Left ventricle myocardium superior (tissue), 1 donor: ENCODE data around the gene SDK2. TPM values are rescaled to one million over a fixed set of nuclear protein-coding genes. Genes with fewer than 3 reads are reported as not detected.

Source experiments
- ATAC-seq: fragments of 200-7000 bp; cut with Tn5 transposase; one replicate; pipeline ENCODE4 v1.9.1; 2020; ENCODE audit warnings: mild to moderate bottlenecking, moderate library complexity
- DNase-seq: peaks from one replicate; pipeline ENCODE4 v3.0.0-alpha.2; 2020
- intact Hi-C: fragments of 100-400 bp; cut with micrococcal nuclease; formaldehyde crosslinking; loops from one replicate; pipeline ENCODE4 v1.11.0; 2022
- total RNA-seq: library from RNA; stranded (reverse); fragmentation: NEBNext Ultra II Directional; extraction: Animal tissue kit (Norgen Biotek cat#: 25700); gene quantifications from one replicate; pipeline ENCODE4 v1.2.1, GENCODE V29; 2021
- donor health status: DM: no; HTN: yes; CAD: no; lungs with severe emphysema.

Gene SDK2
- total RNA-seq, 1 donor from 2014 or later = 1.5 TPM

DNA sequence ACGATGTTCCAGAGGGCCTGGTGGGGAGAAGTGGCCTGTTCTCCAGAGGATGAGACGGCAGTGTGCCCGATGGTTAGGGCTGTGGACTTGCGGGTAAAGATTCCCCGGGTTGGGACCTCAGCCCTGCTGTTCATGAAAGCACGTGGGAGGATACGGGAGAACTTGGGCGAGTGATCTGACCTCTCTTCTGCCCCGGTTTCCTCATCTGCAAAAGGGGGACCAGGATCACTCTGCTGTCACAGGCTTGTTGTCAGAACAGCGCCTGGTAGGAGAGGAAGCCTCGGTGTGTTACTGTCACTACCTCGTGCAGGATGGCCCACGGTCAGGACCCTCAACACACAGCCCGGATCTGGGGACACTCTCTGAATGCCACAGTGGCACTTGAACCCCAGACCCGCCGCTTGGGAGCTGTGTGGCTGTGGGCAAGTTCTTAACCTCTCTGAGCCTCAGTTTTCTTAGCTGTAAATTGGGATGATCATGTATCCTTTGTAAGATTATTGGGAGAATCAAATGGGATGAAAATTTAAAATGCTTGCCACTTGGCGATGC lies 246.9 kb downstream of the SDK2 start:
- DNase-seq = no peak
- intact Hi-C loops = no loop called here
- peak; percentile 8 for ATAC-seq

DNA sequence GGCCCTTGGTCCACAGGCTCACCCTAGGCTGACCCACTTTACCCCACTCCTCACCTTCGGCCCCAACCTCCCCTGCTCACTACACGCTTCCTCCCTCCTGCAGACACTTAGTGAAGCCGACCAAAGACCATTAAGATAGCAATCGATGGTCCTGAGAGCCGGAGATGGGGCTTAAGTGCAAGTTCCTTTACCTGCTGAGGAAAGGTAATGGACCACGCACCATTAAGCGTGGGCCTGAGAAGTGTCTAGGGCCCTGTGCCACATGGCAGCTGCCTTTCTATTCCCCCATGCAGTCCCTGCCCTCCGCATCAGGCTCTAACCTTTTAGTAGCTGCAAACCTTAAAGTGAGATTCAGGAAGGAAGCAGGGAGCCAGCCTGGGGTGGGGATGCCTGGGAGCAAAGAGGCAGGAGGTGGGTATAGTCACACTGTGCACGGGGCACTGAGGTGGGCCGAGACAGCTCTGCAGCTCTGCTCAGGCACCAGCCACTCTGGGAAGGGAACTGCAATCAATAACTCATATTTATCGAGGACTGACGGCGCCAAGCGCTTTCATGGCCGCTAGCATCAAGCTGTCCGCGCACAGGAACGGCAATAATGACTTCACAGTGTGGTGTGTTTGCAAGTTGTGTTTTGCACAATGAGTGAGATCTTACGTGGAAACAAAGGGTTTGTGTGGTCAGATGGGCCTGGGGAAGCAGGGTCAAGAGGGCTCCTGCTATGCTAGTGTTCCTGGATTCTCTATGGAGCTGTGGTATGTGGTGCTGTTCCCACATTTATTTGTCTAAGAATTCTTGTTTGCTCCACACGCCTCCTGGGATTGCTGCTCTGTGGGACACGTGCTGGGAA lies 247.6 kb downstream of the SDK2 start:
- DNase-seq = no peak
- intact Hi-C loops = no loop called here
- ATAC-seq = no peak

DNA sequence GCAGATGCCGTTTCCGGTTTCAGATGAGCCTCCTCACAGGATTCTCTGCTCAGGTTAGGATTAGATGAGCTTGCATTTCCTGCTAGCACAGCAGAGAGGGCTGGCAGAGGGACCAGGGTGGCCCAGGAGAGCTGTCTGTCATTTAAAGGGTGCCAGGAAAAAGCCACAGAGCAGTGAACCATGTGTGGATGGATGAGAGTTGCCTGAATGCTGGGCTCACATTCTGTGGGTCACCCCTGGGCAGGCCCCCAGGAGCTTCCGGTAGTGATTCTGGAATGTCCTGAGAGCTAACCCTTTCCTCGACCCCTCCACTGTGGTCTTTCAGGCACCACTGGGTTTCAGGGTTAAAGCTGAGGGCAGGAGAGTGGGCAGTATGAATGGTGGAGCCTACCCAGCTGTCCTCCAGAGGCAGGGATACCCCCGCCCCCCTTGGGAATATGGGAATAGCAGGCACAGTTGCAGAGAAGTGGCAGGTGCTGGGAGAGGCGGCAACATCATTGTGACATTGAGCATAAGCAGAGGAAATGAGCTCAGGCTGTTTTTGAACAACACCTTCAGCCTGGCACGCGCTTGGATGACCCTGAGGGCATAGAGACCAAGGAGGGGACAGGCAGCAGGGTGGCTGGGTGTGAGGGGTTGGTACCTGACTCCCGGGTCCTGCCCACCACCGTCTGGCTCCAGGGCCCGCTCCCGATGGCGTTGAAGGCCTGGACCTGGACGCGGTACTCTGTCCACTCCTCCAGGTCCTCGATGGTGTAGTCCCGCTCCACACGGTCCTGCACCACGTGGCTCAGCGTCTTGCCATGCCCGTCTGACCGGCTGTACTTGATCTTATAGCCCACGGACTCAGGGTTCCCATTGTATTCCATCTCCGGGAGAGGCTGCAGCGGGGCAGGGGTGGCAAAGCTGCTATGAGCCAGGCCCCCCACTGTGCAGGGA lies 249.5 kb downstream of the SDK2 start:
- ATAC-seq (no peak), DNase-seq (no peak)
- intact Hi-C loops = no loop called here

DNA sequence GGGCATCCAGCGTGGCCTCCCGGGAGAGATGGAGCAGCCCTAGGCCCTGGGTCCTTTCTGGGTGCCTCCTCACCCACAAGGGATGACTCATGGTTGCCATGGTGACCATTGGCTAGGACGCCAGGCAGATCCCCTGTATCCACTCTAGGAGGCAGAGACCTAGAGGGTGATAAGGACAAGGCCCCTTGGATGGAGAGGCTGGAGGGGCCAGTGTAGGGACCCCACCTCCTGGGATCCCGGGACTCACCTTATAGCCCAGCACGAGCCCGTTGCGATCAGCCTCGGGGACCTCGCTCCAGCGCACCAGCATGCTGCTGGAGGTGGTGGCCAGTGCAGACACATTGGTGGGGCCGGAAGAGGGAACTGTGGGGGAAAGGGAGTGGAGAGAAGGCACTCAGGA lies 250.3 kb downstream of the SDK2 start:
- ATAC-seq (no peak), DNase-seq (no peak)

DNA sequence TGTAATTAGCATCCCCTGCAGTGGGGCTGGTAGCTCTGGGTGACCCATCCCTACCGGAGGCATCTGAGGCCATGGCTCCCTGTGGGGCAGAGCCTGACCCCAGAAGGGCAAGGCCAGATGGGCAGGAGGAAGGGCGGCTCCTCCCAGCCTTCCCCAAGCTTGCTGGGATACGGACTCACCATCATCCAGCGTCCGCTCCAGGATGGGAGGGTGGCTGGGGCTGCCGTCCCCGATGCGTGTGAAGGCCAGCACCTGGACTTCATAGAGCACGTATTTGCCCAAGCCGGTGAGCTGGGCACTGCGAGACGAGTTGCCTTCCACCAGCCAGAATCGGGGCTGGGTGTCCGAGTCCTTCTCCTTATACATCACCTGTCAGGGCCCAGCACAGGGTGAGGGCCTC lies 250.9 kb downstream of the SDK2 start:
- DNase-seq = no peak
- ATAC-seq = no peak
- intact Hi-C loops = no loop called here

More for the DNA sequence above, 250.3 kb downstream of the SDK2 start:
- intact Hi-C loops = no loop called here

DNA sequence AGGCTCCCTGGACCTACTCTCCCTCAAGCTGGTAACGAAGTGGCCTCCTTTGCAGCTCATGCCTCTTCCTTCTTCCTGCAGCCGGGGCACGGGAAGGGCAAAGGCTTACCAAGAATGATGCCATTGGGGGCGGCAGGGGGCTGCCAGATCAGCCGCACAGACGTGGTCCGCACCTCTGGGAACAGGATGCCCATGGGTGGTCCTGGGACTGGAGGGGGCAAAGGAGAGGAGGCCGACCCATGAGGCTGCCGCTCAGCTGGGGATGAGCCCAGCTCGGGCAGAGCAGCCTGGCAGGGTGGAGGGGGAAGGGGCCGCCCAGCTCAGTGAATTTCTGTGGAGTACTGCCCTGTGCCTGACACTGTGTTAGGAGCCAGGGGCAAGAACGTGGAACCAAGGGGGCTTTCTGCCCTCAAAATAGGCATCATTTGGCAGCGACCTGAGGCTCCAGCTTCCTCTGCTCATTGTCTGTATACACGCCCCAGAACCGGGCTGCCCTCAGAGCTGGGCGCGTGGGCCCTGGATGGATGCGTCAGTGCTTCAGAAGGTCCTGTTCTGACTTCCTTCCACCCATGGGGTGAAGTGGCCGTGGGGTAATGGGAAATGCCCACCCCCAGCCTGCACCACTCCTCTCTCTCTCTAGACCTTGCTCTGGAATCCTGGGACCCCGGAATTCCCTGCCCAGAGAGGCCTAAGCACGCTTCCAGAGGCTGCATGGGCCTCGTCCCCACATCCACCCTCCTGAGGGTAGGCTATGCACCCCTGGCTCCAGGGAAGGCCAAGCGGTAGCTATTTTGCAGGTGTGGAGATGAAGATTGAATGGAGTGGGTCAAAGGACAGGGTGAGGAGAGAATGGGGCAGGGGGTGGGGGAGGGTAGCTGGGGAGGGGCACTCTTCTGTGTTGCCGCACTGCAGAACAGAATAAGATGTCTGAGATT lies 252.6 kb downstream of the SDK2 start:
- no peak for ATAC-seq
- intact Hi-C loops = no loop called here
- no peak for DNase-seq

DNA sequence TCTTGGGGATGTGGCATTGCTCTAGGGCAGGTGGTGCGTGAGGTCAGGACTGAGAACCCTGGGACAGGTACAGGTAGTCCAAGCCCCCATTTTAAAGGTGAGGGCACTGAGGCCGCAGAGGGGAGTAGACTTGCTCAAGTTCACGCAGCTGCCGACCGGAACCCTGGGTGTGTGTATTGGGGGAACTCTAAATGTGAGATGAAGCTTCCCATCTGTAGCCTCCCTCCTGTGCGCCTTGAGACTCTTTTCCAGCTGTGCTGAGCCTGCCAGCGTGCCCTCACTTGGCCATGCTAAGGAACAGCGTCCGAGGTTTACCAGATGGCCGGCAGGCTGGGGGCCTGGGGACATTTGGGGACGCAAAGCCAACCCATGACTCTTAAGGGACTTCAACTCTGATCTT lies 253.4 kb downstream of the SDK2 start:
- ATAC-seq = no peak
- intact Hi-C loops = no loop called here
- DNase-seq = no peak

DNA sequence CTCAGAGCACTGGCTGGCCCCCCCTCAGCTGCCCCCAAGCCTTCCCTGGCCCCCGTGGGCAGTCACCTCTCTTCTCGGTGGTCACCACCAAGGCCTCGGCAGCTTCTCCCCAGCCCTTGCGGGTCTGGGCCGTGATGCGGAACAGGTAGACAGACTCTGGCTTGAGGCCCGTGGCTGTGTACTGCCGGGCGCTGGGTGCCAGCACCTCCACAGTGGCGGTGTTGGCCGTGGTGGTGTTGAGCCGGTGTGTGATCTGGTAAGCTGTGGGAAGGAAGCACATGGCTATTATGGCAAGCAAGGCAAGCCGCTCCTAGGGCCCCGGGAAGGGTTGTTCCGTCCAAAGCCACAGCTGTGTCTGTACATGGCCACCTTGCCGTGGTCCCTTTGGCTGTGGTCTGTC lies 254.0 kb downstream of the SDK2 start:
- DNase-seq = no peak
- no peak for ATAC-seq
- intact Hi-C loops = no loop called here

DNA sequence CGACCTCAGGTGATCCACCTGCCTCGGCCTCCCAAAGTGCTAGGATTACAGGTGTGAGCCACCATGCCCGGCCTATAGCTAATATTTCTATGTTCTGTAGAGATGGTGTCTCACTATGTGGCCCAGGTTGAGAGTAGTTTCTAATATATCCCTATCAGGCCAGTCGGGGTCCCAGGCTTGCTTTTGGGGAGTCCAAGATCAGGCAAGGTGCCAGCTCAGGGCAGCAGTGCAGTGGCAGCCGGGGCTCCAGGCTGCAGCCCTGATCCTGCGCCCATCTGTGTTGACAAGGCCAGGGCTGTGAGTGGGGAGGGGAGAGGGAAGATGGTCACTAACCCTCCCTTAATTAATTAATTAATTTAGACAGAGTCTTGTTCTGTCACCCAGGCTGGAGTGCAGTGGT lies 254.8 kb downstream of the SDK2 start:
- no peak for DNase-seq
- no peak for ATAC-seq
- intact Hi-C loops = no loop called here

DNA sequence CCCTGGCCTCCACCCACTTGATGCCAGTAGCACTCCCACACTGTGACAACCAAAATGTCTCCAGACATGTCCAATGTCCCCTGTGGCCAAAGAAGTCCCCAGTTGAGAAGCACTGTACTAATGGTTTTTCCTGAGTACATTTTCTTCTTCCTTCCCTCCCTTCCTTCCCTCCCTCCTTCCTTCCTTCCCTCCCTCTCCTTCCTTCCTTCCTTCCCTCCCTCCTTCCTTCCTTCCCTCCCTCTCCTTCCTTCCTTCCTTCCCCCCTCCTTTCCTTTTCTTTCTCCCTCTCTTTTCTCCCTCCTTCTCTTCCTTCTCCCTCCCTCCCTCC lies 255.7 kb downstream of the SDK2 start:
- intact Hi-C loops = no loop called here
- no peak for DNase-seq
- ATAC-seq = no peak

DNA sequence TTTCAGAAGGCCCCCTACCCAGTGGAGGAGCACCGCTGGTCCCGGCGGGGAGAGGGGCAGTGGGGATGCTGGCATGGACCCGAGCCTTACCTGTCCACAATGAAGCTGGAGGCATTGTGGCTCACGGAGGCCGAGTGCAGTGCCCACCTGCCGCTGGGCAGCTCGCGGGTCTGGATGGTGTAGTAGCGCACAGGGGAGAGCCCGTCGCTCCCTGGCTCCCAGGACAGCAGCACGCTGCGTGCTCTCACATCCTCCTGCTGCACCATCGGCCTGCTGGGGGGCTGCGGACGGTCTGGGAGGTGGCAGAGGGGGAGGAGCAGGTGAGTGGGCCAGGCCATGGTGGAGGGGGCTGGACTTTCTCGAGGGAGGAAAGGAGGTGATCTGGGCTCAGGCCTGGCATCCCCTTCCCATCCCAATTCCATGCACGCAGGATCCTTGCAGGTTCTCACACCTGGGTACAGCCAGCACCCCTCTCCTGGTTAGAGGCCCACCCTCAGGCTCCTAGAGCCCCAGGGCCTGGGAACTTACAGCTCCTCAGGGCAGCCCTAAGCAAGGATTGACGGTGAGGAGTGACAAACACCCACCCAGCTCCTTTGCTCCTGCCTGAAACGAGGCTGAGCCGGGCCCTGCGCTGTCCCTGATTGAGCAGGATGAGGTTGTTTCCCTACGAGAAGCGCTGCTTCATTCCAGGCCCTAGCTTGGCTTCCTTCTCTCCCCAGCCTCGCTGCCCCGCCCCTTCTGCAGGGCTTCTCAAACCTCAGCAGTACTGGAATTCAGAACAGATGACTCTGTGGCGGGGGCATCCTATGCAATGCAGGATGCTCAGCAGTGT lies 256.3 kb downstream of the SDK2 start:
- DNase-seq (peak; percentile 16), ATAC-seq (no peak)
- intact Hi-C loops = no loop called here

DNA sequence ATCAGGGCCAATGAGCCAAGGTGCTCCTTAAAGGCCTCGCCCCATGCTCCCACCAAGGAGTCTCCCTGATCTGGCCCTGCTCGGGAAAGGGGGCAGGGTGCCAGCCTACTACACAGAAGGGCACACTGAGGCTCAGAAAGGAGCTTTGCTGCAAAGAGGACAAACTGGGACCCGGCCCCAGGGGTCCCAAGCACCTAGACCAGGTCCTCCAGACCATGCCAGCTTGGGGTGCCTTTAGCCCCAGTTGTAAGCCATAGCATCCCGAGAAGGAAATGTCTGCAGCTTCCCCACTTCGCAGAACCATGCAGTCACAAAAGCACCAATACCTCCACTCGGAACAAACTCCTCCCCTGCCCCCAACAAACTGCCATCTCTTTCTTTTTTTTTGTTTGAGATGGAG lies 257.7 kb downstream of the SDK2 start:
- intact Hi-C loops = no loop called here
- DNase-seq (no peak), ATAC-seq (no peak)

DNA sequence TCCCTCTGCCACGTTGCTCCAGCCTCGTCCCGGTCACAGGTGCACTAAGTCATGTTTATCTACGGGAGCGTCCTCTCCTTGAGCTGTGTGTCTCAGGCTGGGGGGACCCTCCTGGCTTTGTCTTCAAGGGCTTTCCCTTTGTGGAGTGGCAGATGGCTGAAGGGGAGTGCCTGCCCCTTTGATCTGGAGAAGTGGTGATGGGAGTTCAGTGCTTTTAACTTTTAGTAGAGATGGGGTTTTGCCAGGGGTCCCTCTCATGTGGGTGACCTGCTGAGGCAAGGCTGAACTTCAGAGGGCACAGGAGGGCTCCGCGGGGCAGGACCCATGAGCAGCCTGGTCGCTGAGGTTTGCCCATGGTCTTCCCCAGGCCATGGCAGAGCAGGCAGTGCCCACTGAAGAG lies 259.3 kb downstream of the SDK2 start:
- intact Hi-C loops = no loop called here
- ATAC-seq = no peak
- peak; percentile 11 for DNase-seq

DNA sequence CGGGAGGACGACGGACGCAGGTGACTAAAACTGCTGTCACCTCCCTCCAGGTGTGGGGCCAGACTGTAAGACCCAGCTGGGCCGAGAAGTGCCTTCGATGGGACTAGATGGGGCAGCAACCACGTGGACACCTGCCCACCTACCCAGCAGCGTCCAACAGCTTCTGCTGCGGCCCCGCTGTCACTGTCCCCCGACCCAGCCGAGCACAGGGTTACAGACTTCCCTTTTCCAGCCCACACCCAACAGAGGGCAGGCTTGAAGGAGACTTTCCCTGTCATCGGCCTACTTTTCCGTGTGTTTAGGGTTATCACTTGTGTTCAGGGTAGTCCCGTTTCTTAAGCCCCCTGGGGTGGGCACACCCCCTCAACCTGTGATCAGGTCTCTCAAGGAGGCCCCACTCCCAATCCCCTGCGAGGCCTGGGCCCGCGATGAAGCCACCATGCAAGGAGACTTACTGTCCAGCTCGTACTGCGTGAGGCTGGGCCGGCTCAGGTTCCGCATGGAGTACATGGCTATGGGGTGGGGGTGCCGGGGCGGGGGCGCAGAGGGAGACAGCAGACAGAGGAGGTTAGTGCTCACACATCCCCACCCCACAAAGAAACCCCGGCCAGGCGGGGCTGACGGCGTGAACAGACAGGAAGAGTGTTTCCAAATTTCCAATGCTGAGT lies 263.7 kb downstream of the SDK2 start:
- intact Hi-C loops = no loop called here
- ATAC-seq (no peak), DNase-seq (no peak)

DNA sequence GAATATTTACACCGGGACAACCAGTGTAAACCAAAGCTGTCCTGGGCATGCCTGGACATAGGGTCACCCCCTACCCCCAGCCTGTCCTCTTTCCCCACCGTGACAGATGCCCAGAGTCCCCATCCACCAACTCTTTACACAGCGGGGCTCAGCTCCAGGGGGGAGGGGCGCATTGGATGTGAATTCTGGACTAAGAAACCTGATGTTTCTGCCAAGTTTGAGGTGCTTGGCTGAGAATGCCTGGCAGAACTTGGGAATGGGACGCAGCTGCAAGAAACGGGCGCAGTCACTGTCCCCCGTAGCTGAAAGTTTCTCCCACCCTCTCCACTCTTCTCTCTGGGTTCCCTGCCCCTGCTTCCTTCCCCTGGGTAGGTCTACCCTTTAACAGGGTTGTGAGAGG lies 264.4 kb downstream of the SDK2 start:
- DNase-seq (no peak), ATAC-seq (no peak)
- intact Hi-C loops = no loop called here

DNA sequence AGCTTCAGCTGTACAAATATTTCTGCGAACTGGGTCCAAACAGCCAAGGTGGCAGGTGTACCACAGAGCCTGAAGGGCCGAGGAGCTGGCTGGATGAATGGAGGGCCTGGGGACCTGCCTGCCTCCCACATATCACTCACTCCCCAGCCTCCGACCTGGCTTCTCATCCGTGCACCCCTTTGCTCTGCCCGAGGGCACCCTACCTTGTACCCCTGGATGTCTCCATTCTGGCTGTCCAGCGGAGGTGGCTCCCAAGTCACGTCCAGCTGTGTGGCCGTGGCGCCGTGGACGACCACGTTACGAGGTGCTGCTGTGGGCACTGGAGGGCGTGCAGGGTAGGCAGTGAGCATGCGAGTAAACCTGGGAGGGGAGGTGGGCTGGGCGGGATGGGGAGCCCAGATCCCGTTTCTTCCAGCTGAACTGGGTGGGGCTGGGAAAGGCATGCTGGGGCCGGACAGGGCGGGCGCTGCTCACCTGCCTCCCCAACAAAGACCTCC lies 265.2 kb downstream of the SDK2 start:
- DNase-seq (no peak), ATAC-seq (no peak)
- intact Hi-C loops = no loop called here

DNA sequence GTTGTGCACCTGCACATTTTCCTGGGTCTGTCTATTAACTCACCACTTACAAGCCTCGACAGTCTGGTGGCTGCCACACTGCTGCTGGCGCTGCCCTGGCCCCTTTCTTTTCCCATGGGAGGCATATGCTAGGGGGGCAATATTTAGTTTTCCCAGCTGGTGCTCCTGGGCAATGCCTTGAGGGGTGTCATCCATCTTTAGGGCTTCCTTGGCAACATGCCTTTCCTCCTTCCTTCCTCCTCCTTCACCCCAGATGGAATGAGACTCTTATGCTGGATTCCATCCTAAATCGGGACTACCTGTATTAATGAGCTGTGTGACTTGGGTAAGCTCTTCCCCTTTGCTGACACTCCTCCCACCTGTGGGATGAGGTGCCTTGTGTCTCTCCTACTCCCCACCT lies 267.6 kb downstream of the SDK2 start:
- no peak for ATAC-seq
- DNase-seq = no peak
- intact Hi-C loops = no loop called here

DNA sequence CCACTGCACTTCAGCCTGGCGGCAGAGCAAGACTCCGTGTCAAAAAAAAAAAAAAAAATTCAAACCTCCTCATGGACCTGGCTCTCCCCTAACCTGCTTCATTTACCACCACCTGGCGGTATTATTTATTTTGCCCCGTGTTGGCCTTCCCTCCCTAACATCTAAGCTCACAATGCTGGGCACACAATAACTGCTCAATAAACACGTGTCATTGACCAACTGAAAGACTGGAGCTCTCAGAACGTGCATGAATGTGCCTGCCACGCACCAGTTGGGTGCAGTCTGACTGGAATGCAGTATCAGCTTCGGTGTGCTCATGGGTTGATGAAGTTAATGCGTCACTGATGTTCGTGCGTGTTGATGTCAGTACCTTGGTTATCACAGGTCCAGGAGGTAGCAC lies 268.1 kb downstream of the SDK2 start:
- ATAC-seq (no peak), DNase-seq (no peak)
- intact Hi-C loops = no loop called here
